GM23338 (cell line): Measurements from ENCODE around the gene RAB3IL1. TPM values are rescaled to one million over a fixed set of nuclear protein-coding genes. Genes with fewer than 3 reads are reported as not detected.

Experiments
- ATAC-seq: fragments of 200-7000 bp; cut with Tn5 transposase; 3 replicates; pipeline ENCODE4 v1.9.1; 2020
- DNase-seq: peaks from one replicate; pipeline ENCODE4 v3.0.0-alpha.2; 2015; ENCODE audit warnings: low spot score
- H2AFZ ChIP-seq: fragments of 200-600 bp; sonication (generic); 2 replicates; pipeline ENCODE4 v1.8.0; 2016; ENCODE audit warnings: antibody characterized with exemption, mild to moderate bottlenecking, moderate library complexity
- H3F3A ChIP-seq: fragments of 200-600 bp; sonication (generic); replicated peaks from 2 replicates; pipeline ENCODE4 v1.8.0; 2017; ENCODE audit warnings: antibody characterized with exemption, mixed run types, low read depth
- H3K27ac ChIP-seq: fragments of 200-600 bp; sonication (generic); 2 replicates; pipeline ENCODE4 v1.6.1; 2016; ENCODE audit warnings: low read depth
- H3K27me3 ChIP-seq: fragments of 200-600 bp; sonication (generic); 2 replicates; pipeline ENCODE4 v1.8.0; 2016; ENCODE audit warnings: mild to moderate bottlenecking, mixed run types, moderate library complexity; ENCODE audit not compliant: insufficient read depth
- H3K36me3 ChIP-seq: fragments of 200-600 bp; sonication (generic); 2 replicates; pipeline ENCODE4 v1.8.0; 2016; ENCODE audit warnings: mild to moderate bottlenecking; ENCODE audit not compliant: insufficient read depth
- H3K4me1 ChIP-seq: fragments of 200-600 bp; sonication (generic); 2 replicates; pipeline ENCODE4 v1.8.0; 2016; ENCODE audit warnings: mild to moderate bottlenecking, moderate library complexity; ENCODE audit not compliant: insufficient read depth
- H3K4me2 ChIP-seq: fragments of 200-600 bp; sonication (generic); 2 replicates; pipeline ENCODE4 v1.7.1; 2017; ENCODE audit warnings: mixed run types
- H3K4me3 ChIP-seq: fragments of 200-600 bp; sonication (generic); 2 replicates; pipeline ENCODE4 v1.6.1; 2016; ENCODE audit warnings: mixed run types
- H3K79me2 ChIP-seq: fragments of 200-600 bp; sonication (generic); replicated peaks from 2 replicates; pipeline ENCODE4 v1.8.0; 2017; ENCODE audit warnings: mild to moderate bottlenecking; ENCODE audit not compliant: insufficient read depth
- H3K9me2 ChIP-seq: fragments of 200-600 bp; sonication (generic); 2 replicates; pipeline ENCODE4 v1.8.0; 2017; ENCODE audit not compliant: insufficient read depth
- H4K20me1 ChIP-seq: fragments of 200-600 bp; sonication (generic); replicated peaks from 2 replicates; pipeline ENCODE4 v1.8.0; 2017; ENCODE audit warnings: mild to moderate bottlenecking; ENCODE audit not compliant: insufficient read depth
- H3K27ac Mint-ChIP-seq: 2 replicates; pipeline ENCODE4 v1.8.0; 2020; ENCODE audit warnings: inconsistent platforms, mild to moderate bottlenecking, moderate library complexity, mixed read lengths
- H3K27me3 Mint-ChIP-seq: 3 replicates; pipeline ENCODE4 v1.8.0; 2022; ENCODE audit warnings: low read depth, mild to moderate bottlenecking, moderate library complexity, mixed read lengths, inconsistent platforms; ENCODE audit not compliant: insufficient read depth, poor library complexity
- H3K36me3 Mint-ChIP-seq: 3 replicates; pipeline ENCODE4 v1.8.0; 2021; ENCODE audit warnings: low read depth, mild to moderate bottlenecking, inconsistent platforms, moderate library complexity, mixed read lengths
- H3K4me1 Mint-ChIP-seq: 3 replicates; pipeline ENCODE4 v1.8.0; 2020; ENCODE audit warnings: mild to moderate bottlenecking, inconsistent platforms, mixed read lengths
- H3K4me3 Mint-ChIP-seq: 3 replicates; pipeline ENCODE4 v1.8.0; 2021; ENCODE audit warnings: moderate library complexity, mild to moderate bottlenecking, inconsistent platforms, mixed read lengths
- H3K9me3 Mint-ChIP-seq: 3 replicates; pipeline ENCODE4 v1.8.0; 2020; ENCODE audit warnings: moderate library complexity, mild to moderate bottlenecking, inconsistent platforms, mixed read lengths
- CREB1 ChIP-seq: fragments of 250-450 bp; sonication (Bioruptor Pico); IDR thresholded peaks from 2 replicates; pipeline ENCODE4 v1.5.0; 2020; ENCODE audit warnings: low read depth, mild to moderate bottlenecking, moderate library complexity
- CTCF ChIP-seq, 2 experiments: fragments of 200-600 bp in 1 of 2; sonication (generic) in 1 of 2; conservative IDR thresholded peaks; 2 replicates each; pipeline versions ENCODE4 v1.5.1 to v1.6.1; 2016 to 2017; ENCODE audit warnings: antibody characterized with exemption in 2 of 2, low read depth in 2 of 2, mild to moderate bottlenecking in 2 of 2, moderate library complexity in 1 of 2
- EZH2 ChIP-seq: fragments of 200-600 bp; sonication (generic); IDR thresholded peaks from one replicate; pipeline ENCODE4 v1.8.0; 2017; ENCODE audit warnings: antibody characterized with exemption, mild to moderate bottlenecking, low read depth; ENCODE audit not compliant: unreplicated experiment
- EZH2phosphoT487 ChIP-seq: fragments of 200-600 bp; sonication (generic); IDR thresholded peaks from one replicate; pipeline ENCODE4 v1.8.1; 2018; ENCODE audit warnings: antibody characterized with exemption; ENCODE audit not compliant: unreplicated experiment
- JUNB ChIP-seq: IDR thresholded peaks from one replicate; pipeline ENCODE4 v1.6.1; 2016; ENCODE audit warnings: antibody characterized with exemption; ENCODE audit not compliant: unreplicated experiment
- NANOG ChIP-seq: IDR thresholded peaks from 2 replicates; pipeline ENCODE4 v1.6.1; 2016; ENCODE audit warnings: antibody characterized with exemption, borderline replicate concordance
- POLR2AphosphoS5 ChIP-seq: IDR thresholded peaks from 2 replicates; pipeline ENCODE4 v1.6.1; 2016; ENCODE audit warnings: antibody characterized with exemption, low read depth
- REST ChIP-seq: IDR thresholded peaks from one replicate; pipeline ENCODE4 v1.6.1; 2018; ENCODE audit warnings: antibody characterized with exemption; ENCODE audit not compliant: unreplicated experiment
- STAT1 ChIP-seq: IDR thresholded peaks from one replicate; pipeline ENCODE4 v1.6.1; 2016; ENCODE audit warnings: antibody characterized with exemption; ENCODE audit not compliant: unreplicated experiment
- ZNF114 ChIP-seq: fragments of 250-450 bp; sonication (Bioruptor Pico); IDR thresholded peaks from 2 replicates; pipeline ENCODE4 v1.5.0; 2020; ENCODE audit warnings: mild to moderate bottlenecking, moderate library complexity
- ZNF331 ChIP-seq: fragments of 250-450 bp; sonication (Bioruptor Pico); IDR thresholded peaks from 2 replicates; pipeline ENCODE4 v1.5.0; 2020; ENCODE audit warnings: low read depth, mild to moderate bottlenecking, moderate library complexity
- polyA plus RNA-seq: library from polyadenylated mRNA; unstranded; fragments of >200 nt; fragmentation: Nextera tagmentation; extraction: Ambion mirVana; gene quantifications from 2 replicates; pipeline ENCODE4 v1.2.1, GENCODE V29; 2016
- total RNA-seq: library from RNA; depleted of rRNA; stranded (reverse); fragments of >200 nt; shearing (Covaris generic); gene quantifications from 2 replicates; pipeline ENCODE4 v1.2.3, GENCODE V29; 2014
- TF ChIP-seq, protein P1 (sequence below): IDR thresholded peaks from 2 replicates; pipeline ENCODE4 v1.6.1; 2016; ENCODE audit warnings: antibody characterized with exemption
- TF ChIP-seq, protein P2 (sequence below): fragments of 250-450 bp; sonication (Bioruptor Pico); IDR thresholded peaks from 2 replicates; pipeline ENCODE4 v1.5.0; 2020; ENCODE audit warnings: mild to moderate bottlenecking, moderate library complexity

The RAB3IL1 gene
- total and polyA plus RNA-seq, 2 experiments from 2014 or later: 2.7 to 3.4 TPM

- H3K27ac Mint-ChIP-seq: no peak overlapping the region
- H3K27ac ChIP-seq: no peak overlapping the region
Measured at GRCh38 chr11:61869429-61869707, 48.0 kb downstream of the RAB3IL1 start.

More at GRCh38 chr11:61869429-61869707, 48.0 kb downstream of the RAB3IL1 start:
- Histone ChIP-seq H3K9me2 (no peaks in the 10 kb centered on the region), H3K27me3 (no peaks in the 10 kb centered on the region), H3K4me1 (peaks cover 11% of the 10 kb centered on the region), H2AFZ (no peak overlapping the region), H3F3A (peaks cover 17% of the 10 kb centered on the region; the same call in 1 of the 2 replicates), H4K20me1 (no peaks in the 10 kb centered on the region), H3K79me2 (no peaks in the 10 kb centered on the region), H3K4me2 (no peak overlapping the region), H3K4me3 (no peak overlapping the region), H3K36me3 (peaks cover 8% of the 10 kb centered on the region; the same call in 1 of the 2 replicates)
- TF ChIP-seq STAT1 (no peak), POLR2AphosphoS5 (no peak), REST (no peak), ZNF114 (no peak), NANOG (no peak), ZNF331 (CRISPR knock-in tag) (no peak), JUNB (no peak), CREB1 (CRISPR knock-in tag) (no peak), CTCF (conservative IDR thresholded peaks at IDR 0.05; ENCODE audit: low read depth in 2 of 2) (no peak), EZH2 (no peak), EZH2phosphoT487 (no peak)
- TF ChIP-seq, protein P1, sequence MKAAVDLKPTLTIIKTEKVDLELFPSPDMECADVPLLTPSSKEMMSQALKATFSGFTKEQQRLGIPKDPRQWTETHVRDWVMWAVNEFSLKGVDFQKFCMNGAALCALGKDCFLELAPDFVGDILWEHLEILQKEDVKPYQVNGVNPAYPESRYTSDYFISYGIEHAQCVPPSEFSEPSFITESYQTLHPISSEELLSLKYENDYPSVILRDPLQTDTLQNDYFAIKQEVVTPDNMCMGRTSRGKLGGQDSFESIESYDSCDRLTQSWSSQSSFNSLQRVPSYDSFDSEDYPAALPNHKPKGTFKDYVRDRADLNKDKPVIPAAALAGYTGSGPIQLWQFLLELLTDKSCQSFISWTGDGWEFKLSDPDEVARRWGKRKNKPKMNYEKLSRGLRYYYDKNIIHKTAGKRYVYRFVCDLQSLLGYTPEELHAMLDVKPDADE: no peak
- TF ChIP-seq, protein P2, sequence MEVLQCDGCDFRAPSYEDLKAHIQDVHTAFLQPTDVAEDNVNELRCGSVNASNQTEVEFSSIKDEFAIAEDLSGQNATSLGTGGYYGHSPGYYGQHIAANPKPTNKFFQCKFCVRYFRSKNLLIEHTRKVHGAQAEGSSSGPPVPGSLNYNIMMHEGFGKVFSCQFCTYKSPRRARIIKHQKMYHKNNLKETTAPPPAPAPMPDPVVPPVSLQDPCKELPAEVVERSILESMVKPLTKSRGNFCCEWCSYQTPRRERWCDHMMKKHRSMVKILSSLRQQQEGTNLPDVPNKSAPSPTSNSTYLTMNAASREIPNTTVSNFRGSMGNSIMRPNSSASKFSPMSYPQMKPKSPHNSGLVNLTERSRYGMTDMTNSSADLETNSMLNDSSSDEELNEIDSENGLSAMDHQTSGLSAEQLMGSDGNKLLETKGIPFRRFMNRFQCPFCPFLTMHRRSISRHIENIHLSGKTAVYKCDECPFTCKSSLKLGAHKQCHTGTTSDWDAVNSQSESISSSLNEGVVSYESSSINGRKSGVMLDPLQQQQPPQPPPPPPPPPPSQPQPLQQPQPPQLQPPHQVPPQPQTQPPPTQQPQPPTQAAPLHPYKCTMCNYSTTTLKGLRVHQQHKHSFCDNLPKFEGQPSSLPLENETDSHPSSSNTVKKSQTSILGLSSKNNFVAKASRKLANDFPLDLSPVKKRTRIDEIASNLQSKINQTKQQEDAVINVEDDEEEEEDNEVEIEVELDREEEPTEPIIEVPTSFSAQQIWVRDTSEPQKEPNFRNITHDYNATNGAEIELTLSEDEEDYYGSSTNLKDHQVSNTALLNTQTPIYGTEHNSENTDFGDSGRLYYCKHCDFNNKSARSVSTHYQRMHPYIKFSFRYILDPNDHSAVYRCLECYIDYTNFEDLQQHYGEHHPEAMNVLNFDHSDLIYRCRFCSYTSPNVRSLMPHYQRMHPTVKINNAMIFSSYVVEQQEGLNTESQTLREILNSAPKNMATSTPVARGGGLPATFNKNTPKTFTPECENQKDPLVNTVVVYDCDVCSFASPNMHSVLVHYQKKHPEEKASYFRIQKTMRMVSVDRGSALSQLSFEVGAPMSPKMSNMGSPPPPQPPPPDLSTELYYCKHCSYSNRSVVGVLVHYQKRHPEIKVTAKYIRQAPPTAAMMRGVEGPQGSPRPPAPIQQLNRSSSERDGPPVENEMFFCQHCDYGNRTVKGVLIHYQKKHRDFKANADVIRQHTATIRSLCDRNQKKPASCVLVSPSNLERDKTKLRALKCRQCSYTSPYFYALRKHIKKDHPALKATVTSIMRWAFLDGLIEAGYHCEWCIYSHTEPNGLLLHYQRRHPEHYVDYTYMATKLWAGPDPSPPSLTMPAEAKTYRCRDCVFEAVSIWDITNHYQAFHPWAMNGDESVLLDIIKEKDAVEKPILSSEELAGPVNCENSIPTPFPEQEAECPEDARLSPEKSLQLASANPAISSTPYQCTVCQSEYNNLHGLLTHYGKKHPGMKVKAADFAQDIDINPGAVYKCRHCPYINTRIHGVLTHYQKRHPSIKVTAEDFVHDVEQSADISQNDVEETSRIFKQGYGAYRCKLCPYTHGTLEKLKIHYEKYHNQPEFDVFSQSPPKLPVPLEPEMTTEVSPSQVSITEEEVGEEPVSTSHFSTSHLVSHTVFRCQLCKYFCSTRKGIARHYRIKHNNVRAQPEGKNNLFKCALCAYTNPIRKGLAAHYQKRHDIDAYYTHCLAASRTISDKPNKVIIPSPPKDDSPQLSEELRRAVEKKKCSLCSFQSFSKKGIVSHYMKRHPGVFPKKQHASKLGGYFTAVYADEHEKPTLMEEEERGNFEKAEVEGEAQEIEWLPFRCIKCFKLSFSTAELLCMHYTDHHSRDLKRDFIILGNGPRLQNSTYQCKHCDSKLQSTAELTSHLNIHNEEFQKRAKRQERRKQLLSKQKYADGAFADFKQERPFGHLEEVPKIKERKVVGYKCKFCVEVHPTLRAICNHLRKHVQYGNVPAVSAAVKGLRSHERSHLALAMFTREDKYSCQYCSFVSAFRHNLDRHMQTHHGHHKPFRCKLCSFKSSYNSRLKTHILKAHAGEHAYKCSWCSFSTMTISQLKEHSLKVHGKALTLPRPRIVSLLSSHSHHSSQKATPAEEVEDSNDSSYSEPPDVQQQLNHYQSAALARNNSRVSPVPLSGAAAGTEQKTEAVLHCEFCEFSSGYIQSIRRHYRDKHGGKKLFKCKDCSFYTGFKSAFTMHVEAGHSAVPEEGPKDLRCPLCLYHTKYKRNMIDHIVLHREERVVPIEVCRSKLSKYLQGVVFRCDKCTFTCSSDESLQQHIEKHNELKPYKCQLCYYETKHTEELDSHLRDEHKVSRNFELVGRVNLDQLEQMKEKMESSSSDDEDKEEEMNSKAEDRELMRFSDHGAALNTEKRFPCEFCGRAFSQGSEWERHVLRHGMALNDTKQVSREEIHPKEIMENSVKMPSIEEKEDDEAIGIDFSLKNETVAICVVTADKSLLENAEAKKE (CRISPR knock-in tag): no peak
- Mint-ChIP-seq H3K4me1 (peaks cover 24% of the 10 kb centered on the region), H3K9me3 (no peaks in the 10 kb centered on the region; the same call in 2 of the 3 replicates), H3K36me3 (peaks cover 17% of the 10 kb centered on the region), H3K27me3 (peaks cover 19% of the 10 kb centered on the region), H3K4me3 (no peak overlapping the region)
- no peak for ATAC-seq
- DNase-seq: no peak
